ENCODE results near the gene KIN. TPM values are rescaled to one million over a fixed set of nuclear protein-coding genes. Genes with fewer than 3 reads are reported as not detected.

Gene KIN
- total and polyA plus RNA-seq, 12 donors, result 0.42 to 19.9 (median 11.6) TPM

GRCh38 chr10:7824251-7824650 is 36.5 kb upstream of the KIN start:
- H3K36me3 ChIP-seq (replicated peaks in 1 of 2), result peaks cover 0 to 16% of the 10 kb centered on the region in 2 donors
- DNase-seq, result no peak
- TF ChIP-seq POLR2A (IDR thresholded peaks at IDR 0.05), result no peak
- no peak for TF ChIP-seq CTCF (IDR thresholded peaks at IDR 0.05)

GRCh38 chr10:7819121-7819460 is 31.3 kb upstream of the KIN start:
- Histone ChIP-seq H3K9me3 (replicated peaks in 1 of 3) (no peaks in the 10 kb centered on the region), H3K4me1 (replicated peaks in 1 of 2) (peaks cover 0 to 19% of the 10 kb centered on the region in 2 donors), H3K27ac (peak overlapping the region in 3 of 5 donors; percentile 36 to 70 (median 48)), H3K36me3 (replicated peaks in 1 of 2) (no peaks in the 10 kb centered on the region), H3K27me3 (no peaks in the 10 kb centered on the region), H3K4me3 (peak overlapping the region; percentile 71 to 99 (median 84))
- WGBS, 4 donors, result 0 to 1% (median 0%) methylated on average over 17 of the region's 17 CpGs
- intact Hi-C loops (cut with DNase I), result loop anchor here in 1 of 2 donors (10.0 kb wide), 1 partner anchor 64 kb away; no protein-coding TSS in a partner anchor
- peak; percentile 43 to 72 (median 58) for DNase-seq
- TF ChIP-seq CTCF (IDR thresholded peaks at IDR 0.05) (peak in 2 of 6 experiments; percentile 20 to 27), POLR2A (IDR thresholded peaks at IDR 0.05) (peak in 1 of 2 donors; percentile 16)

More at GRCh38 chr10:7824251-7824650, 36.5 kb upstream of the KIN start:
- Histone ChIP-seq H3K4me3 (no peak overlapping the region), H3K27me3 (no peaks in the 10 kb centered on the region), H3K27ac (peak overlapping the region in 2 of 5 donors; percentile 1 to 20), H3K4me1 (replicated peaks in 1 of 2) (peaks cover 0 to 14% of the 10 kb centered on the region in 2 donors), H3K9me3 (replicated peaks in 1 of 3) (no peaks in the 10 kb centered on the region)
- intact Hi-C loops (cut with DNase I), result no loop called here
- WGBS, 4 donors, result 78 to 91% (median 84%) methylated on average over 3 of the region's 3 CpGs

GRCh38 chr10:7818295-7819120 is 30.7 kb upstream of the KIN start, which contains the start of gene TAF3:
TSS of gene TAF3 (plus strand) at chr10:7818505. CDS start at chr10:7818710, 205 bp downstream.
- peak within 1 kb of the TSS in 4 of 5 donors; percentile 36 to 70 (median 49) for H3K27ac ChIP-seq
- intact Hi-C loops (cut with DNase I), result loop anchor here in 1 of 2 donors (10.0 kb wide), 1 partner anchor 64 kb away; no protein-coding TSS in a partner anchor

More at GRCh38 chr10:7818295-7819120, 30.7 kb upstream of the KIN start, which contains the start of gene TAF3:
- TF ChIP-seq CTCF (IDR thresholded peaks at IDR 0.05) (no peak), POLR2A (IDR thresholded peaks at IDR 0.05) (no peak)
- H3K27me3 ChIP-seq, result no peaks in the 10 kb centered on the region
- H3K4me3 ChIP-seq, result peak within 1 kb of the TSS; percentile 71 to 99 (median 84)
- peak; percentile 87 to 94 (median 93) for DNase-seq
- H3K9me3 ChIP-seq (replicated peaks in 1 of 3), result no peaks in the 10 kb centered on the region
- peaks cover 0 to 19% of the 10 kb centered on the region in 2 donors for H3K4me1 ChIP-seq (replicated peaks in 1 of 2)
- H3K36me3 ChIP-seq (replicated peaks in 1 of 2), result no peaks in the 10 kb centered on the region
- 0 to 1% (median 0%) methylated on average over 18 to 77 of the region's 77 CpGs for WGBS, 4 donors

Measured in adrenal gland (tissue), 12 donors.